HEK293 (cell line): ENCODE data around the gene ZC3H7B.
A peak's percentile ranks its signal among the peaks of the same experiment; 100 is the strongest.

Experiments used
- CTCF ChIA-PET: fragments of 350-600 bp; formaldehyde crosslinking; extraction: SDS; loops from one replicate; lab custom pipeline; 2021; ENCODE audit warnings: antibody characterized with exemption; lab: Yijun Ruan, JAX
- POLR2A ChIA-PET: fragments of 300-600 bp; formaldehyde crosslinking; extraction: SDS; loops from one replicate; lab custom pipeline; 2020; ENCODE audit warnings: antibody characterized with exemption, inconsistent platforms; lab: Yijun Ruan, JAX
- H3K27ac ChIP-seq: fragments of 200-500 bp; sonication (Bioruptor generic); 2 replicates; pipeline ENCODE4 v1.5.1; 2014; ENCODE audit warnings: low read depth, low read length, control low read depth, inconsistent platforms; ENCODE audit errors: extremely low read depth
- H3K36me3 ChIP-seq, 2 experiments: fragments of 200-500 bp in 1 of 2; sonication (Bioruptor generic) in 1 of 2; 1 replicate in 1 of 2; 2 replicates in 1 of 2; pipeline ENCODE4 v1.5.1; 2014 to 2017; ENCODE audit warnings: inconsistent platforms in 2 of 2, low read length in 2 of 2; ENCODE audit not compliant: control insufficient read depth in 2 of 2, insufficient read depth in 1 of 2
- H3K4me1 ChIP-seq: fragments of 200-500 bp; sonication (Bioruptor generic); 2 replicates; pipeline ENCODE4 v1.5.1; 2014; ENCODE audit warnings: mild to moderate bottlenecking, low read length, inconsistent platforms; ENCODE audit not compliant: control insufficient read depth, insufficient read depth
- H3K4me3 ChIP-seq: 2 replicates; pipeline ENCODE4 v1.5.1; 2011; ENCODE audit warnings: low read depth, mild to moderate bottlenecking, control low read depth, low read length, moderate library complexity
- H3K9me3 ChIP-seq: fragments of 200-500 bp; sonication (Bioruptor generic); 2 replicates; pipeline ENCODE4 v1.5.1; 2014; ENCODE audit warnings: low read depth, low read length, inconsistent platforms; ENCODE audit not compliant: control insufficient read depth, insufficient read depth
- GLIS2 ChIP-seq: fragments of 450-650 bp; formaldehyde crosslinking; IDR thresholded peaks from 2 replicates; pipeline ENCODE4 v1.5.1; 2016; ENCODE audit warnings: missing biosample characterization, missing genetic modification characterization
- KLF10 ChIP-seq: fragments of 450-650 bp; IDR thresholded peaks from 2 replicates; pipeline ENCODE4 v1.5.1; 2018; ENCODE audit warnings: missing biosample characterization, mild to moderate bottlenecking, missing genetic modification characterization
- PRDM1 ChIP-seq: fragments of 450-650 bp; formaldehyde crosslinking; IDR thresholded peaks from 2 replicates; pipeline ENCODE4; 2016; ENCODE audit warnings: missing biosample characterization, missing genetic modification characterization
- PRDM10 ChIP-seq: fragments of 450-650 bp; formaldehyde crosslinking; IDR thresholded peaks from 2 replicates; pipeline ENCODE4 v1.5.1; 2016; ENCODE audit warnings: missing biosample characterization, missing genetic modification characterization
- REPIN1 ChIP-seq: fragments of 450-650 bp; formaldehyde crosslinking; IDR thresholded peaks from 2 replicates; pipeline ENCODE4 v1.5.1; 2017; ENCODE audit warnings: missing biosample characterization, missing genetic modification characterization, low read depth
- SCRT1 ChIP-seq: fragments of 450-650 bp; formaldehyde crosslinking; IDR thresholded peaks from 2 replicates; pipeline ENCODE4 v1.5.1; 2016; ENCODE audit warnings: missing biosample characterization, missing genetic modification characterization, borderline replicate concordance
- ZBTB48 ChIP-seq: fragments of 450-650 bp; formaldehyde crosslinking; IDR thresholded peaks from 2 replicates; pipeline ENCODE4 v1.5.1; 2016; ENCODE audit warnings: missing biosample characterization, missing genetic modification characterization
- ZIC2 ChIP-seq: fragments of 450-650 bp; formaldehyde crosslinking; IDR thresholded peaks from 2 replicates; pipeline ENCODE4 v1.5.1; 2016; ENCODE audit warnings: missing biosample characterization, missing genetic modification characterization
- ZNF10 ChIP-seq: fragments of 450-650 bp; formaldehyde crosslinking; IDR thresholded peaks from 2 replicates; pipeline ENCODE4 v1.5.1; 2017; ENCODE audit warnings: missing biosample characterization, missing genetic modification characterization
- ZNF19 ChIP-seq: fragments of 450-650 bp; formaldehyde crosslinking; IDR thresholded peaks from 2 replicates; pipeline ENCODE4; 2016; ENCODE audit warnings: missing biosample characterization, missing genetic modification characterization, low read depth
- ZNF248 ChIP-seq: fragments of 450-650 bp; formaldehyde crosslinking; IDR thresholded peaks from 2 replicates; pipeline ENCODE4 v1.5.1; 2017; ENCODE audit warnings: missing biosample characterization, missing genetic modification characterization
- ZNF362 ChIP-seq: fragments of 450-650 bp; formaldehyde crosslinking; IDR thresholded peaks from 2 replicates; pipeline ENCODE4 v1.5.1; 2016; ENCODE audit warnings: missing biosample characterization, missing genetic modification characterization
- ZNF398 ChIP-seq: fragments of 450-650 bp; formaldehyde crosslinking; IDR thresholded peaks from 2 replicates; pipeline ENCODE4 v1.5.1; 2017; ENCODE audit warnings: missing biosample characterization, missing genetic modification characterization
- ZNF426 ChIP-seq: fragments of 450-650 bp; formaldehyde crosslinking; IDR thresholded peaks from 2 replicates; pipeline ENCODE4 v1.5.1; 2017; ENCODE audit warnings: missing biosample characterization, missing genetic modification characterization, mild to moderate bottlenecking, inconsistent platforms, moderate library complexity
- ZNF449 ChIP-seq: fragments of 450-650 bp; formaldehyde crosslinking; IDR thresholded peaks from 2 replicates; pipeline ENCODE4 v1.5.1; 2017; ENCODE audit warnings: missing biosample characterization, mild to moderate bottlenecking, missing genetic modification characterization, moderate library complexity
- ZNF48 ChIP-seq: fragments of 450-650 bp; formaldehyde crosslinking; IDR thresholded peaks from 2 replicates; pipeline ENCODE4 v1.5.1; 2016; ENCODE audit warnings: missing biosample characterization, missing genetic modification characterization
- ZNF561 ChIP-seq: fragments of 450-650 bp; IDR thresholded peaks from 2 replicates; pipeline ENCODE4 v1.5.1; 2018; ENCODE audit warnings: missing biosample characterization, missing genetic modification characterization, borderline replicate concordance
- ZNF580 ChIP-seq: fragments of 450-650 bp; formaldehyde crosslinking; IDR thresholded peaks from 2 replicates; pipeline ENCODE4 v1.5.1; 2016; ENCODE audit warnings: missing biosample characterization, missing genetic modification characterization
- ZNF704 ChIP-seq: fragments of 450-650 bp; formaldehyde crosslinking; IDR thresholded peaks from 2 replicates; pipeline ENCODE4 v1.5.1; 2016; ENCODE audit warnings: missing biosample characterization, missing genetic modification characterization
- ZNF785 ChIP-seq: fragments of 450-650 bp; formaldehyde crosslinking; IDR thresholded peaks from 2 replicates; pipeline ENCODE4 v1.5.1; 2016; ENCODE audit warnings: missing biosample characterization, missing genetic modification characterization
- ZNF843 ChIP-seq: fragments of 450-650 bp; formaldehyde crosslinking; IDR thresholded peaks from 2 replicates; pipeline ENCODE4 v1.5.1; 2016; ENCODE audit warnings: missing biosample characterization, missing genetic modification characterization

Gene ZC3H7B

GRCh38 chr22:41334951-41335635, 33.8 kb downstream of the ZC3H7B start:
- 0 out of 2 replicates have a peak overlapping the region, but pooled peaks have one; percentile 9 for H3K27ac ChIP-seq
- no peak overlapping the region for H3K4me3 ChIP-seq
- ChIA-PET POLR2A (interaction anchor here (1.3 kb wide), 1 partner anchor 9 kb away, joined by 3 read pairs; no protein-coding TSS in a partner anchor), CTCF (interaction anchor here (0.5 kb wide), 1 partner anchor 15 kb away, joined by 3 read pairs; no protein-coding TSS in a partner anchor)
- H3K36me3 ChIP-seq, result peaks cover 20 to 74% of the 10 kb centered on the region in 2 experiments
- no peaks in the 10 kb centered on the region for H3K4me1 ChIP-seq
- TF ChIP-seq ZNF426, result no peak
- TF ChIP-seq KLF10 (tag by site-specific recombination), result no peak
- TF ChIP-seq REPIN1 (tag by site-specific recombination), result no peak
- no peak for TF ChIP-seq ZNF398 (tag by site-specific recombination)
- no peak for TF ChIP-seq ZNF449
- no peak for TF ChIP-seq ZBTB48 (tag by site-specific recombination)
- no peak for TF ChIP-seq SCRT1 (tag by site-specific recombination)
- no peak for TF ChIP-seq ZNF561 (tag by site-specific recombination)
- no peak for TF ChIP-seq PRDM1 (tag by site-specific recombination)
- TF ChIP-seq ZNF843, result no peak
- no peak for TF ChIP-seq ZNF10 (tag by site-specific recombination)
- TF ChIP-seq PRDM10, result no peak
- TF ChIP-seq ZNF785 (tag by site-specific recombination), result no peak
- TF ChIP-seq ZNF704, result no peak
- no peaks in the 10 kb centered on the region for H3K9me3 ChIP-seq

GRCh38 chr22:41338614-41339212, 37.4 kb downstream of the ZC3H7B start:
- ChIA-PET CTCF (interaction anchor here (0.6 kb wide), 1 partner anchor 26 kb away, joined by 3 read pairs; no protein-coding TSS in a partner anchor), POLR2A (no interaction called here)
- no peak overlapping the region for H3K4me3 ChIP-seq
- H3K27ac ChIP-seq, result no peak overlapping the region
- no peaks in the 10 kb centered on the region for H3K9me3 ChIP-seq
- no peaks in the 10 kb centered on the region for H3K4me1 ChIP-seq
- peaks cover 6 to 78% of the 10 kb centered on the region in 2 experiments; a peak in 2 of 3 replicates for H3K36me3 ChIP-seq
- TF ChIP-seq ZIC2 (tag by site-specific recombination) (0 out of 2 replicates have a peak, but pooled peaks have one; percentile 6), ZNF580 (no peak), ZNF48 (no peak), ZNF362 (tag by site-specific recombination) (no peak), ZNF248 (tag by site-specific recombination) (no peak), GLIS2 (0 out of 2 replicates have a peak, but pooled peaks have one; percentile 16), ZNF19 (tag by site-specific recombination) (no peak)
